Fibroblast of peridontal ligament (primary cell): Measurements from ENCODE around the gene PCDHA4.
"Not testable (repeated sequence)": the region's sequence is repeated elsewhere in the genome, so short reads cannot be mapped to it uniquely, and the experiment has no call there.

Experiments used
- DNase-seq: peaks from one replicate; pipeline ENCODE4 v3.0.0-alpha.2; 2010; ENCODE audit errors: extremely low read depth

The PCDHA4 gene

DNA sequence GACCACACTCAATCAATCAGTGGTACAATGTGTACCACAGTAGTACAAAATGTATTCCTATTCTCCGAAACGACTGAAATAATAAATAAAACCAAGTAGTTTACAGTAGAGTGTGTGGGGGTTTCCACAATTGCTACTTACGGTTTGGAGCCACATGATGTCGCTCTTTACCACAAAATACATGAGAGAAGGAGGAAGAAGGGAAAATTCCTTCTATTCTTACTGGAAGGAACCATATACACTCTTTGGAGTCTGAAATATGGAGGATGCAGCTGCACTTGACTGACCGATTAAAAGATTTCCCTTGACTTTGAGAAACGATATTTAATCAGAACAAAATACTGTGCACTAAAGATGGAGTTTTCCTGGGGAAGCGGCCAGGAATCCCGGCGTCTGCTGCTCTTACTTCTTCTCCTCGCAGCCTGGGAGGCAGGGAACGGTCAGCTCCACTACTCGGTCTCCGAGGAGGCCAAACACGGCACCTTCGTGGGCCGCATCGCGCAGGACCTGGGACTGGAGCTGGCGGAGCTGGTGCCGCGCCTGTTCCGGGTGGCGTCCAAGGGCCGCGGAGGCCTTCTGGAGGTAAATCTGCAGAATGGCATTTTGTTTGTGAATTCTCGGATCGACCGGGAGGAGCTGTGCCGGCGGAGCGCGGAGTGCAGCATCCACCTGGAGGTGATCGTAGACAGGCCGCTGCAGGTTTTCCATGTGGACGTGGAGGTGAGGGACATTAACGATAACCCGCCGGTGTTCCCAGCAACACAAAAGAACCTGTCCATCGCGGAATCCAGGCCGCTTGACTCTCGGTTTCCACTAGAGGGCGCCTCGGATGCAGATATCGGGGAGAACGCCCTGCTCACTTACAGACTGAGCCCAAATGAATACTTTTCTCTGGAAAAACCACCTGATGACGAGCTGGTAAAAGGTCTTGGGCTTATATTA is at the start of gene PCDHA4:
TSS of gene PCDHA4 (plus strand) at position 235 of the 942 bp plus-strand sequence.
- DNase-seq: peak; percentile 18

DNA sequence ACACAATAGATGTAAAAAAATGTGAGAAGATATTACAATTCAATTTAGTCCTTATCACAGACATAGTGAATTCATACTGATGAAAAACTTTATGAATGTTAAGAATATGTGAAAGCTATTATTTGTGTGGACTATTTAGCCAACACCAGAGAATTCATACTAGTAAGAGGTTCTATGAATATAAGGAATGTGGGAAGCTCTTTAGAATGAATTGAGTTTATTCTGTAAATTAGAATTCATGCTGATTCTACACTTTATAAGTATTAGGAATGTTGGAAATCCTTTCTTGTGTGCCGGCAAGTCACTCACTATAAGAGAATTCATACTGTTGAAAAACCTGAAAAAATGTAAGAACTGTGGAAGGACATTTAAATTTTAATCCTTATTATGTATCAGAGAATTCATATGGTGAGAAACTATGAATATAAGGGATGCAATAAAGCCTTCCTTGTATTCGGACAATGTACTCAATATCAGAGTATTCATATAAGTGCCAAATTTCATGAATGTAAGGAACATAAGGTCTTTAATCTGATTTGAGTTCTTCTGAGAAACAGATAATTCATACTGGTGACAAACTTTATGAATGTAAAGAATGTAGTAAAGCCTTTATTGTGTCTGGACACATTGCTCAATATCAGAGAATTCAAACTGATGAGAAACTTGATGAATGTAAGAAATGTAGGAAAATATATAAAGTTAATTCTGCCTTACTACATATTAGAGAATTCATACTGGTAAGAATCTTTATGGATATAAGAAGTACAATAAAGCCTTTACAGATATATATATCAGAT is 42.5 kb upstream of the PCDHA4 start:
- peak; percentile 2 for DNase-seq

DNA sequence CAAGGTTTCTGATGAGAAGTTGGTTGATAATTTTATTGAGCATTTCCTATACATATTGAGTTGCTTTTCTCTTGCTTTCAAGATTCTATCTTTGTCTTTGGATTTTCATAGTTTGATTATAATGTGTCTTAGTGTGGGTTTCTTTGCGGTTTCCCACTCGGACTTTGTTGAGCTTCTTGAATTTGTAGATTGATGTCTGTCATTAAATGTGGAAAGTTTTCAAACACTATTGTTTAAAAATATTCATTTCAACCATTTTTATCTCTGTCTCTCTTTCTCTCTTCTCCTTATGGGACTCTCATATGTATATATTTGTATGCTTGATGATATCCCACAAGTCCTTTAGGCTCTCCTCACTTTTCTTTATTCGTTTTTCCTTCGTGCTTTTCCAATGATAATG is 39.4 kb upstream of the PCDHA4 start:
- DNase-seq: no peak

DNA sequence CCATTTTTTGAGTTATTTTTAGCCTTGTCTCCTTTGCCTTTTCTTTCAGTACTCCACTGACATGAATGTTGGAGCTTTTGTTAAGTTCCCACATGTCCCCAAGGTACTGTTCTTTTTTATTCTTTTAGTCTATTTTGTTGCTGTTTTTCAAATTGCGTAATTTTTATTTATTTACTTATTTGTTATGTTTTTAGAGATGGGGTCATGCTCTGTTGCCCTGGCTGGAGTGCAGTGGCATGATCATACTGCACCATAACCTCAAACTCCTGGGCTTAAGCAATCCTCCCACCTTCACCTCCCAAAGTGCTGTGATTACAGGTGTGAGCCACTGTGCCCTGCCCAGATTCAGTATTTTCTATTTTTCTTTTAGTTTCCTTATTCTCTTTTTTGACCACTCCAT is 26.4 kb upstream of the PCDHA4 start:
- no peak for DNase-seq

DNA sequence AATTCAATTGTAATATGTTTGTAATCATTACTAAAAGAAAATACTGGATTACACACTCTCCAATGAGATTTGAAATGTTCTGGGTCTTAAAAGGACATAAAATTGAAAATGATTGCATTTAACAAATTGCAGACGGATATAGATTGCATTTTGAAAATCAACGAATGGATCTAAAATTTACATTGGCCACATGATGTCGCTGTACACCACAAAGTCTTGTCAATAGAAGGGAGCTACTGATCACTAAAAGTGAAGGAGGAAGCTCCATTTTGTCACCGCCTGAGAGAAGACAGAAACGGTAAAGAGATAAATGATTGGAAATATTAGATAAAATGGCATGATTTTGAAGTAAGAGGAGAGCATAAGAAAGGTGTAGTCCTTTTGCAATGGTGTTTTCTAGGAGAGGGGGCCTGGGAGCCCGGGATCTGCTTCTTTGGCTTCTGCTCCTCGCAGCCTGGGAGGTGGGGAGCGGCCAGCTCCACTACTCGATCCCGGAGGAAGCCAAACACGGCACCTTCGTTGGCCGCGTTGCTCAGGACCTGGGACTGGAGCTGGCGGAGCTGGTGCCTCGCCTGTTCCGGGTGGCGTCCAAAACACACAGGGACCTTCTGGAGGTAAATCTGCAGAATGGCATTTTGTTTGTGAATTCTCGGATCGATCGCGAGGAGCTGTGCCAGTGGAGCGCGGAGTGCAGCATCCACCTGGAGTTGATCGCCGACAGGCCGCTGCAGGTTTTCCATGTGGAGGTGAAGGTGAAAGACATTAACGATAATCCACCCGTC is 20.8 kb upstream of the PCDHA4 start, which contains the start of gene PCDHA1:
TSS of gene PCDHA1 (plus strand) at position 236 of the 782 bp plus-strand sequence.
- peak; percentile 0 for DNase-seq

DNA sequence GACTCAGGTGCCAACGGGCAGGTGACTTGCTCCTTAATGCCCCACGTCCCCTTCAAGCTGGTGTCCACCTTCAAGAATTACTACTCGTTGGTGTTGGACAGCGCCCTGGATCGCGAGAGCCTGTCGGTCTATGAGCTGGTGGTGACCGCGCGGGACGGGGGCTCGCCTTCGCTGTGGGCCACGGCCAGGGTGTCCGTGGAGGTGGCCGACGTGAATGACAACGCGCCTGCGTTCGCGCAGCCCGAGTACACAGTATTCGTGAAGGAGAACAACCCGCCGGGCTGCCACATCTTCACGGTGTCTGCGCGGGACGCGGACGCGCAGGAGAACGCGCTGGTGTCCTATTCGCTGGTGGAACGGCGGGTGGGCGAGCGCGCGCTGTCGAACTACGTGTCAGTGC is 19.4 kb upstream of the PCDHA4 start:
- not testable (repeated sequence) for DNase-seq

DNA sequence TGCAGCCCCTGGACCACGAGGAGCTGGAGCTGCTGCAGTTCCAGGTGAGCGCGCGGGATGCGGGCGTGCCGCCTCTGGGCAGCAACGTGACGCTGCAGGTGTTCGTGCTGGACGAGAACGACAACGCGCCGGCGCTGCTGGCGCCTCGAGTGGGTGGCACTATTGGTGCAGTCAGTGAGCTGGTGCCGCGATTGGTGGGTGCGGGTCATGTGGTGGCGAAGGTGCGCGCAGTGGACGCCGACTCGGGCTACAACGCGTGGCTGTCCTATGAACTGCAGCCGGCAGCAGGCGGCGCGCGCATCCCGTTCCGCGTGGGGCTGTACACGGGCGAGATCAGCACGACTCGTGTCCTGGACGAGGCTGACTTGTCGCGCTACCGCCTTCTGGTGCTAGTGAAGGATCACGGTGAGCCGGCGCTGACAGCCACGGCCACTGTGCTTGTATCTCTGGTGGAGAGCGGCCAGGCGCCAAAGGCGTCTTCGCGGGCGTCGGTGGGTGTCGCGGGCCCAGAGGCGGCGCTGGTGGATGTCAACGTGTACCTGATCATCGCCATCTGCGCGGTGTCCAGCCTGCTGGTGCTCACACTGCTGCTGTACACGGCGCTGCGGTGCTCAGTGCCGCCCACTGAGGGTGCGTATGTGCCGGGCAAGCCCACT is 18.9 kb upstream of the PCDHA4 start:
- not testable (repeated sequence) for DNase-seq

DNA sequence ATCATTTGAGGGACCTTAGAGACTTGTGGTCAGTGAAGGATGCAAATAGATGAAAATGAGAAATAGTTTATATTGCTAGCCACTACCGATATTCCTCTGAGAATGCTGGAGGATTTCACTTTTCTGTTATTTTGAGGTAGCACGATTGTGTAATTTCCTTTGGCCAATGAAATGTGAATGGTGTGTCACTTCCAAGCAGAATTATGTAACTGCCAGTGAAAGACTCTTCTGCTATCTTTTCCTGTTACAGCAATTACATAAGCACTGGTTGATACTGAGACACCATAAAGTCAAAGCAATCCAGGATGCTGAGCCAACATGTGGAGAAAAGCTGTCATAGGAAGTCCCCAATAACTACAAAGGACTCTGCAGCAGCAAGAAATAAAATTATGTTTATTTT is 15.8 kb upstream of the PCDHA4 start:
- no peak for DNase-seq

DNA sequence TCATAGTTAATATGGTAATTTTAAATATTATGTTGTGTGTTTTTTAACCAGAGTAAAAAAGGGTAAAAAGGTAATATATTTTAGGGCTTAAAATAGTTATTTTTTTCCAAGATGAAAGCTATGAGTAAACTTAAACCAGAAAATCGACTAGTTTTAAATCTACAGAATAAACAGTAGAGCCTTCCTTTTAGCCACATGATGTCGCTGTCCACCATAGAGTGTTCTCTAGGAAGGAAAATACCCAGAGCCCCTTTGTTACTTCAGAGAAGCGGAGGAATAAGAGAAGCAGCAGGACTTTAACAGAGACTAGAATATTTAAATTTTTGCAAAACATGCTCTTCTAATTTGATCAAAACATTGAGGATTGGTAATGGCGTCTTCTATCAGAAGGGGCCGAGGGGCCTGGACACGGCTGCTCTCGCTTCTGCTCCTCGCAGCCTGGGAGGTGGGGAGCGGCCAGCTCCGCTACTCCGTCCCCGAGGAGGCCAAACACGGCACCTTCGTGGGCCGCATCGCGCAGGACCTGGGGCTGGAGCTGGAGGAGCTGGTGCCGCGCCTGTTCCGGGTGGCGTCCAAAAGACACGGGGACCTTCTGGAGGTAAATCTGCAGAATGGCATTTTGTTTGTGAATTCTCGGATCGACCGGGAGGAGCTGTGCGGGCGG is 12.1 kb upstream of the PCDHA4 start, which contains the start of gene PCDHA2:
TSS of gene PCDHA2 (plus strand) at position 258 of the 664 bp plus-strand sequence.
- DNase-seq: peak; percentile 20

DNA sequence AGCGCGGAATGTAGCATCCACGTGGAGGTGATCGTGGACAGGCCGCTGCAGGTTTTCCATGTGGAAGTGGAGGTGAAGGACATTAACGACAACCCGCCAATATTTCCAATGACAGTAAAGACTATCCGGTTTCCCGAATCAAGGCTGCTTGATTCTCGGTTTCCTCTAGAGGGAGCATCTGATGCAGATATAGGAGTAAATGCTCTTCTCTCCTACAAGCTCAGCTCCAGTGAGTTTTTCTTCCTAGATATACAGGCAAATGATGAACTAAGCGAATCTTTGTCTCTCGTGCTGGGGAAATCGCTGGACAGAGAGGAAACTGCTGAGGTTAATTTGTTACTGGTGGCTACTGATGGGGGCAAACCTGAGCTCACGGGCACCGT is 11.6 kb upstream of the PCDHA4 start:
- DNase-seq: peak; percentile 1

DNA sequence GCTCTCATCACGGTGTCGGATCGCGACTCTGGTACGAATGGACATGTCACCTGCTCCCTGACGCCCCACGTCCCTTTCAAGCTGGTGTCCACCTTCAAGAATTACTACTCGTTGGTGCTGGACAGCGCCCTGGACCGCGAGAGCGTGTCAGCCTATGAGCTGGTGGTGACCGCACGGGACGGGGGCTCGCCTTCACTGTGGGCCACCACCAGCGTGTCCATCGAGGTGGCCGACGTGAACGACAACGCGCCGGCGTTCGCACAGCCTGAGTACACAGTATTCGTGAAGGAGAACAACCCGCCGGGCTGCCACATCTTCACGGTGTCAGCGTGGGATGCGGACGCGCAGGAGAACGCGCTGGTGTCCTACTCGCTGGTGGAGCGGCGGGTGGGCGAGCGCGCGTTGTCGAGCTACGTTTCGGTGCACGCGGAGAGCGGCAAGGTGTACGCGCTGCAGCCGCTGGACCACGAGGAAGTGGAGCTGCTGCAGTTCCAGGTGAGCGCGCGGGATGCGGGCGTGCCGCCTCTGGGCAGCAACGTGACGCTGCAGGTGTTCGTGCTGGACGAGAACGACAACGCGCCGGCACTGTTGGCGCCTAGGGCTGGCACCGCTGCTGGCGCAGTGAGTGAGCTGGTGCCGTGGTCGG is 10.7 kb upstream of the PCDHA4 start:
- not testable (repeated sequence) for DNase-seq

DNA sequence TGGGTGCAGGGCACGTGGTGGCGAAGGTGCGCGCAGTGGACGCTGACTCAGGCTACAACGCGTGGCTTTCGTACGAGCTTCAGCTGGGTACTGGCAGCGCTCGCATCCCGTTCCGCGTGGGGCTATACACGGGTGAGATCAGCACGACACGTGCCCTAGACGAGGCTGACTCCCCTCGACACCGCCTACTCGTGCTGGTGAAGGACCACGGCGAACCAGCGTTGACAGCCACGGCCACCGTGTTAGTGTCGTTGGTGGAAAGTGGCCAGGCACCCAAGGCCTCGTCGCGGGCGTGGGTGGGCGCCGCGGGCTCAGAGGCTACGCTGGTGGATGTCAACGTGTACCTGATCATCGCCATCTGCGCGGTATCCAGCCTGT is 10.2 kb upstream of the PCDHA4 start:
- no peak for DNase-seq

DNA sequence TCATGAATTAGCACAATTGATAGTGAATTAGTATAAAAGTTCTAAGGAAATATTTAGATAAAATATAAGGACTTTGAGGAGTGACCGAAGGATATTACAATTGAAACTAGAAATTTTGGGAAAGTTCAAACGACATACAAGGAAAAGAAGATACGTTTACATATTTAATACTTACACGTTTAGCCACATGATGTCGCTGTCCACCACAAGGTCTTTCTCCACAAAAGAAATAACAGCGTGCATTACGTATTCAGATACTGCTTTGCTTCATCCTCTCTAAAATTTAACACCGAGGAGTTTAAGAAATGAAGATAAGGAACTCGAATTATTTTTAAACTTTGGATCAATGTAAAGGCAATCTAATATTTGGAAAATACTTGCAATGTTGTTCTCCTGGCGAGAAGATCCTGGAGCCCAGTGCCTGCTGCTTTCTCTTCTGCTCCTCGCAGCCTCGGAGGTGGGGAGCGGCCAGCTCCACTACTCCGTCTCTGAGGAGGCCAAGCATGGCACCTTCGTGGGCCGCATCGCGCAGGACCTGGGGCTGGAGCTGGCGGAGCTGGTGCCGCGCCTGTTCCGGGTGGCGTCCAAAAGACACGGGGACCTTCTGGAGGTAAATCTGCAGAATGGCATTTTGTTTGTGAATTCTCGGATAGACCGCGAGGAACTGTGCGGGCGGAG is 5.9 kb upstream of the PCDHA4 start, which contains the start of gene PCDHA3:
TSS of gene PCDHA3 (plus strand) at position 242 of the 678 bp plus-strand sequence.
- peak; percentile 37 for DNase-seq

DNA sequence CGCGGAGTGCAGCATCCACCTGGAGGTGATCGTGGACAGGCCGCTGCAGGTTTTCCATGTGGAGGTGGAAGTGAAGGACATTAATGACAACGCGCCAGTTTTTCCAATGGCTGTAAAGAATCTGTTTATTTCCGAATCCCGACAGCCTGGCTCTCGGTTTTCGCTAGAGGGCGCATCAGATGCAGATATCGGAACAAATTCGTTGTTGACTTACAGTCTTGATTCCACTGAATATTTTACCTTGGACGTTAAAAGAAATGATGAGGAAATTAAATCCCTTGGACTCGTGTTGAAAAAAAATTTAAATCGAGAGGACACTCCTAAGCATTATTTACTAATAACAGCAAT is 5.4 kb upstream of the PCDHA4 start:
- DNase-seq: no peak

DNA sequence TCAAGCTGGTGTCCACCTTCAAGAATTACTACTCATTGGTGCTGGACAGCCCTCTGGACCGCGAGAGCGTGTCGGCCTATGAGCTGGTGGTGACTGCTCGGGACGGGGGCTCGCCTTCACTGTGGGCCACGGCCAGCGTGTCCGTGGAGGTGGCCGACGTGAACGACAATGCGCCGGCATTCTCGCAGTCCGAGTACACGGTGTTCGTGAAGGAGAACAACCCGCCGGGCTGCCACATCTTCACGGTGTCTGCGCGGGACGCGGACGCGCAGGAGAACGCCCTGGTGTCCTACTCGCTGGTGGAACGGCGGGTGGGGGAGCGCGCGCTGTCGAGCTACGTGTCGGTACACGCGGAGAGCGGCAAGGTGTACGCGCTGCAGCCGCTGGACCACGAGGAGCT is 4.5 kb upstream of the PCDHA4 start:
- DNase-seq: not testable (repeated sequence)

DNA sequence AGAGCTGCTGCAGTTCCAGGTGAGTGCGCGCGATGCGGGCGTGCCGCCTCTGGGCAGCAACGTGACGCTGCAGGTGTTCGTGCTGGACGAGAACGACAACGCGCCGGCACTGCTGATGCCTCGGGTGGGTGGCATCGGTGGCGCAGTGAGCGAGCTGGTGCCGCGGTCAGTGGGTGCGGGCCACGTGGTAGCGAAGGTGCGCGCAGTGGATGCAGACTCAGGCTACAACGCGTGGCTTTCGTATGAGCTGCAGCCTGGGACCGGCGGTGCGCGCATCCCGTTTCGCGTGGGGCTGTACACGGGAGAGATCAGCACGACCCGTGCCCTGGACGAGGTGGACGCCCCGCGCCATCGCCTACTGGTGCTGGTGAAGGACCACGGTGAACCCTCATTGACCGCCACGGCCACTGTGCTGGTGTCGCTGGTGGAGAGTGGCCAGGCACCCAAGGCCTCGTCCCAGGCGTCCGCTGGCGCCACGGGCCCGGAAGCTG is 4.0 kb upstream of the PCDHA4 start:
- no peak for DNase-seq

DNA sequence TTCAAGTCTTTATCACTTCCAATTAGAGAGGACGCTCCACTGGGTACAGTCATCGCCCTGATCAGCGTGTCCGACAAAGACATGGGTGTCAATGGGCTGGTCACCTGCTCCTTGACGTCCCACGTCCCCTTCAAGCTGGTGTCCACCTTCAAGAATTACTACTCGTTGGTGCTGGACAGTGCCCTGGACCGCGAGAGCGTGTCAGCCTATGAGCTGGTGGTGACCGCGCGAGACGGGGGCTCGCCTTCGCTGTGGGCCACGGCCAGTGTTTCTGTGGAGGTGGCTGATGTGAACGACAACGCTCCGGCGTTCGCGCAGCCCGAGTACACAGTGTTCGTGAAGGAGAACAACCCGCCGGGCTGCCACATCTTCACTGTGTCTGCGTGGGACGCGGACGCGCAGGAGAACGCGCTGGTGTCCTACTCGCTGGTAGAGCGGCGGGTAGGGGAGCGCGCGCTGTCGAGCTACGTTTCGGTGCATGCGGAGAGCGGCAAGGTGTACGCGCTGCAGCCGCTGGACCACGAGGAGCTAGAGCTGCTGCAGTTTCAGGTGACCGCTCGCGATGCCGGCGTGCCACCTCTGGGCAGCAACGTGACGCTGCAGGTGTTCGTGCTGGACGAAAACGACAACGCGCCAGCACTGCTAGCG is 1.5 kb downstream of the PCDHA4 start:
- not testable (repeated sequence) for DNase-seq

DNA sequence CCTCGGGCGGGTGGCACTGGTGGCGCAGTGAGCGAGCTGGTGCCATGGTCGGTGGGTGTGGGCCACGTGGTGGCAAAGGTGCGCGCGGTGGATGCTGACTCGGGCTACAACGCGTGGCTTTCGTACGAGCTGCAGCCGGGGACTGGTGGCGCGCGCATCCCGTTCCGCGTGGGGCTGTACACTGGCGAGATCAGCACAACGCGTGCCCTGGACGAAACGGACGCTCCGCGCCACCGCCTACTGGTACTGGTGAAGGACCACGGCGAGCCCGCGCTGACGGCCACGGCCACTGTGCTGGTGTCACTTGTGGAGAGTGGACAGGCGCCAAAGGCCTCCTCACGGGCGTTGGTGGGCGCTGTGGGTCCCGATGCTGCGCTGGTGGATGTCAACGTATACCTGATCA is 2.0 kb downstream of the PCDHA4 start:
- no peak for DNase-seq
